Measurements from ENCODE around the gene SIRT7.

SIRT7 gene

GRCh38 chr17:81904600-81905423, 13.2 kb downstream of the SIRT7 start:
- DNase-seq = no peak

- no peak for DNase-seq
Observed at GRCh38 chr17:81903896-81904599, 13.9 kb downstream of the SIRT7 start.

- no peak for DNase-seq
Observed at GRCh38 chr17:81903415-81903831, 14.6 kb downstream of the SIRT7 start.

- no peak for DNase-seq
Observed at GRCh38 chr17:81902653-81903414, 15.1 kb downstream of the SIRT7 start.

- DNase-seq = no peak
Observed at GRCh38 chr17:81902023-81902652, 15.8 kb downstream of the SIRT7 start, which contains the start of gene NPB. Gene NPB (plus strand): TSS chr17:81902238. CDS start chr17:81902278, 40 bp downstream.

GRCh38 chr17:81901167-81902022, 16.6 kb downstream of the SIRT7 start:
- no peak for DNase-seq

GRCh38 chr17:81900181-81900820, 17.7 kb downstream of the SIRT7 start:
- no peak for DNase-seq

- no peak for DNase-seq
Observed at GRCh38 chr17:81899514-81900166, 18.3 kb downstream of the SIRT7 start.

- no peak for DNase-seq
Observed at GRCh38 chr17:81898885-81899284, 19.1 kb downstream of the SIRT7 start.

- DNase-seq = peak; percentile 91
Observed at GRCh38 chr17:81898029-81898866, 19.7 kb downstream of the SIRT7 start.

GRCh38 chr17:81895400-81895799, 22.6 kb downstream of the SIRT7 start:
- DNase-seq = no peak

GRCh38 chr17:81891303-81891552, 26.7 kb downstream of the SIRT7 start:
- no peak for DNase-seq

GRCh38 chr17:81890447-81891302, 27.3 kb downstream of the SIRT7 start:
- DNase-seq = no peak

GRCh38 chr17:81889602-81890001, 28.4 kb downstream of the SIRT7 start:
- DNase-seq = no peak

- DNase-seq = no peak
Observed at GRCh38 chr17:81888988-81889595, 28.9 kb downstream of the SIRT7 start.

- no peak for DNase-seq
Observed at GRCh38 chr17:81888105-81888987, 29.6 kb downstream of the SIRT7 start.

- peak; percentile 62 for DNase-seq
Observed at GRCh38 chr17:81885869-81886548, 32.0 kb downstream of the SIRT7 start.
